Activated CD8-positive, alpha-beta memory T cell treated with anti-CD3 and anti-CD28 coated beads, Interleukin-2, amount 50 U/mL, for 24 hours (primary cell): ENCODE data around the gene EPB41L2.
A peak's percentile ranks its signal among the peaks of the same experiment; 100 is the strongest.
"Not testable (repeated sequence)": the region's sequence is repeated elsewhere in the genome, so short reads cannot be mapped to it uniquely, and the experiment has no call there.

Source experiments
- DNase-seq: peaks from one replicate; pipeline ENCODE4 v3.0.0-alpha.2; 2020; ENCODE audit errors: extremely low read depth

The EPB41L2 gene

DNA sequence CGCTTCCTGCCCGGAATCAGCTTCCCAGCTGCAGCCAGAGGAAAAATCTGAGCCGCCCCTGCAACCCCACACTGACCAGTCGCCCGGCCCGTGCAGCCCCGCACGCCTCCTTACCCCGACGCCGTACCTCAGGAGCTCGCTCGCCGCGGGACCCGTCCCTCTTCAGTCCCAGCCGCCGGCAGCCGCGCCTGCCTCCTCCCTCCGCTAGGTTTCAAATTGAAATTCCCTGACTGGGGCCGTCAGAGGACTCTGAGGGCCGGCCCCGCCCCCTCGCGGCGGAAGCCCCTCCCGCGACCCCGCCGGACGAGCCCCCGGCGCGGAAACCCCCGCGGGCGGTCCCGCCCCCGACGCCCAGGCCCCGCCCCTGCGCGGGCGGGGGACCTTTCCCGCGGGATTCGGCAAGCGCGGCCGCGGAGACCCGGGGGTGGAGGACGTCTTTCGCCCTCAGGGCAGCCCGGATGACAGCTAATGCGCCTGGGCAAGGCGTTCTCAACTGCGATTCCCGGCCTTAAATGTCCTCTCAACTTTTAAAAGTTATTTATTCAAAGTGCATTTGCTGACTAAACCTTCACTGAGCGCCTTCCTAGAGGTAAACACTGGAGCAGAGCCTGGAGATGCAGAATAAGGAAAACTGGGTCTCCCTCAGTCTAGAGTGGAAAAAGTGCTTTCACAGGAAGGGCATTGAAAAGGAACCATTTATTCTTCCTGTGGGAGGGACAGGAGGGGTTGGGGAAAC lies at the start of gene EPB41L2:
Gene EPB41L2, minus strand, starts transcription at position 218 of the 736 bp plus-strand sequence. CDS start 106,760 bp downstream, outside the sequence.
- DNase-seq: peak; percentile 25

- DNase-seq: no peak
These were observed 49.2 kb upstream of the EPB41L2 start for GRCh38 chr6:131112249-131112648.

DNA sequence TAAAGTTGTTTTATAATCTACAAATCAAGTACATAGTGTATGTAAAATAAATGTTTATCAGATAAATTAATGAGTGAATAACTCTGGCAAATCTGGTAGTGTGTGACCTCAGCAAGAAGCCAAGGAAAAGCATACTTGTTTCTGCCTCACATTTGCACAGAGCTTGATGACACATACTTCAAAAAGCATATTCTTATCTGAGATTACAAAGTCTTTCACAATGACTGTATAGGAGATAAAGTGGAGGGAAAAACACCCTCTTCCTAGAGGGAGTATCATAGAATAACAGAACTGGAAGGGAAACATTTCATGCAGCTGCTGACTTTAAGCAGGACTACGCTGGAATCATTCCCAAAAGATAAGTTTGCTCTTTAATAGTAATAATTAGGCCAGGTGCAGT lies 44.1 kb upstream of the EPB41L2 start:
- no peak for DNase-seq

GRCh38 chr6:131103901-131104300 lies 40.9 kb upstream of the EPB41L2 start:
- no peak for DNase-seq

DNA sequence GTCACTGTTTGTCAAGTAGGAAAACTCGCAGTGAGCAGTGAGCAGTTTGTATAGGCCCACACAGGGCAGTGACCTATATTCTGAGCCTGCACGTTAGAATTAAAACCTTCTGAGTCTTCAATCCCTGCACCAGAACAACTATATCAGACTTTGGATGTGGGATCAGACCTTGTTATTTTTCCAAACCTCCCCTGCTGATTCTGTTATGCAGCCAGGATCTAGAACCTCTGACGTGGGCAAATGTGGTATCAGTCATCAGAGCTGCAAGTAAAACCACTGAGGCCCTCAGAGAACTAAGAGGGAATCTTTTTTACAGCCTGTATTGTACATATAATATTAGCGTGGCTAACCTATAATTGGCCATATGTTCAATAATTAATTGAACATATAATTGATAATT lies 40.3 kb upstream of the EPB41L2 start:
- no peak for DNase-seq

DNA sequence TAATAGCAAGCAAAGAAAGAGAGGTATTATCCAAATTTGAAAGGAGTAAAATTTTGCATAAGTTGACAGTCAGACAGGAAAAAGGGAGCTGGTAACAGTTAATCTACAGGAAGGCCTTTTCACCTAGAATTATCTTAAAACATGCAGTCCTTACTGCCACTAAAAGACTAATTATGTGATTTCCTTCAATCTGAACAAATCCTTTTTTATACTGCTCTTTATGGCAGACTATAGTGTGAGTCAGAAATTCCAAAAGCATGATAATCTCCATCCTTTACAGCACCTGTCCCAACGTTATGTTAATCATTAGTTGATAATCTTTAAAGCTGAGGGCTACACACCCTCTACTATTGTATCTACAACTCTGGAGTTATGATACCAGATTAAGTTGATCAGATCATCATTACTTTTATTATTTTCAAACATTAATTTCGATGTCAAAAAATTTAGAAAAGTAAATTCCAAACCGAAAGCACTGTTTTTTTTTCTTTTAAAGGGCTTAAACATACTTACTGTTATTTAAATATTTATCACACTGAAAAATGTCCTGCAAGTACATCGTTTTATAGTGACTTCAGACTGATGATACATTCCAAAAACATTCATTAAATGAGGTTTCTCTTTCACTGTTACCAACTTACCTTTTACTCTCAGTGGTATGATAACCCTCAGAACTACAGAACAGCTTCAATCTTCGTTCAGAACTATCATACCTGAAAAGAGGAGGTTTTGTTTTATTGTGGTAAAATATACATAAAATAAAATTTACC lies 39.1 kb upstream of the EPB41L2 start:
- DNase-seq: no peak

DNA sequence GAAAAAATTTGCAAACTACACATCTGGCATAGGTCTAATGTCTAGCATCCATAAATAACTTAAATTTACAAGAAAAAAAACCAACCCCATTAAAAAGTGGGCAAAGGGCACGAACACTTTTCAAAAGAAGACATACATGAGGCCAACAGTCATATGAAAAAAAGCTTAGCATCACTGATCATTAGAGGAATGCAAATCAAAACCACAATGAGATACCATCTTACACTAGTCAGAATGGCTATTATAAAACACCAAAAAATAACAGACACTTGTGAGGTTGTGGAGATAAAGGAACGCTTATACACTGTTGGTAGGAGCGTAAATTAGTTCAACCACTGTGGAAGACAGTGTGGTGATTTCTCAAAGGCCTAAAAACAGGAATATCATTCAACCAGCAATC lies 33.7 kb upstream of the EPB41L2 start:
- DNase-seq: no peak

- DNase-seq: no peak
These were observed 30.3 kb upstream of the EPB41L2 start for GRCh38 chr6:131093334-131093733.

GRCh38 chr6:131091944-131092343 lies 28.9 kb upstream of the EPB41L2 start:
- not testable (repeated sequence) for DNase-seq

DNA sequence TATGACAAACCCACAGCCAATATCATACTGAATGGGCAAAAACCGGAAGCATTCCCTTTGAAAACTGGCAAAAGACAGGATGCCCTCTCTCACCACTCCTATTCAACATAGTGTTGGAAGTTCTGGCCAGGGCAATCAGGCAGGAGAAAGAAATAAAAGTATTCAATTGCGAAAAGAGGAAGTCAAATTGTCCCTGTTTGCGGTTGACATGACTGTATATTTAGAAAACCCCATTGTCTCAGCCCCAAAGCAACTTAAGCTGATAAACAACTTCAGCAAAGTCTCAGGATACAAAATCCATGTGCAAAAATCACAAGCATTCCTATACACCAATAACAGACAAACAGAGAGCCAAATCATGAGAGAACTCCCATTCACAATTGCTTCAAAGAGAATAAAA lies 27.3 kb upstream of the EPB41L2 start:
- not testable (repeated sequence) for DNase-seq

- DNase-seq: no peak
These were observed 21.9 kb upstream of the EPB41L2 start for GRCh38 chr6:131084982-131085381.

- DNase-seq: no peak
These were observed 20.6 kb upstream of the EPB41L2 start for GRCh38 chr6:131083687-131084086.

GRCh38 chr6:131082335-131082734 lies 19.3 kb upstream of the EPB41L2 start:
- DNase-seq: no peak

- no peak for DNase-seq
These were observed 17.0 kb upstream of the EPB41L2 start for GRCh38 chr6:131080084-131080483.

DNA sequence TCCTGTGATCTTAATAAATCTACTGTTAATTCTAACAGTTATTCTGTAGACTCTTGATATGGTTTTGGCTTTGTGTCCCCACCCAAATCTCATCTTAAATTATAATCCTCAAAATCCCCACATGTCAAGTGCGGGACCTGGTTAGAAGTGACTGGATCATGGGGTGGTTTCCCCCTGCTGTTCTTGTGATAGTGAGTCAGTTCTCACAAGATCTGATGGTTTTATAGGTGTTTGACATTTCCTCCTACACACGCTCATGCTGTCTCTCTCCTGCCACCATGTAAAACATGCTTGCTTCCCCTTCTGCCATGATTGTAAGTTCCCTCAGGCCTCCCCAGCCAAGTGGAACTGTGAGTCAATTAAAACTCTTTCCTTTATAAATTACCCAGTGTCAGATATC lies 10.5 kb upstream of the EPB41L2 start:
- no peak for DNase-seq

DNA sequence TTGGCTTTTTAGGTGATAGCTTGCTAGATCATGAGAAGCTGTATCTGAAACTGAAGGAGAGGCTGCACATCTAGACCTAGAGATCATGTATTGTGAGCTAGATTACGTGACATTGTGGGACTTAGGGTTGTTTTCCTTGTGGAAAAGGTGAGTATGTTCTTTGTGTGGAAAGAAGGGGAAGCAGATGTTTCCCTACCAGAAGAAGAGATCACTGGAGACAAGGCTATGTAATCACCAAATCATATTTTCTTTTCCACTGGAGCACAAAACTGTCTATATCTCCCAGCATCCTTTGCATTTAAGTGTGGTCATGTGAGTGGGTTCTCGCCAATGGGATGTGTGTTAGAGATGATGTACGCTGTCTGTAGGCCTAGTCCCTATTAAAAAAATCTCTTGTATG lies 7.0 kb upstream of the EPB41L2 start:
- no peak for DNase-seq

DNA sequence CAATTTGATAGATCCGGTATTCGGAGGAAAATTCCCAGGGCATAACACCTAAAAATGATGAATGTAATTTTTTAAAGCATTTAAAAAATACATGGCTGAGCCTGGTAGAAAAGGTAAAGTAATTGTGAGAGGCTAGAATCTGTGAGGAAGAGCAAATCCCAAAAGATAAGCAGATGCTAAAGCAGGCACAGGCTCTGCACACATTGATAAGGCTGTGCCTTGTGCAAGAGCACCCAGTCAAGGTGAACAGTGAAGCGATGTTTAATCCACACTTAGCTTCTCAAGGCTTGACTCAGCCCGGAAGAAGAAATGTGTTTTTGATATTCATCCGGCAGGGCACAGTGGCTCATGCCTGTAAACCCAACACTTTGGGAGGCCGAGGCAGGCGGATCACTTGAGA lies 5.1 kb upstream of the EPB41L2 start:
- DNase-seq: no peak

DNA sequence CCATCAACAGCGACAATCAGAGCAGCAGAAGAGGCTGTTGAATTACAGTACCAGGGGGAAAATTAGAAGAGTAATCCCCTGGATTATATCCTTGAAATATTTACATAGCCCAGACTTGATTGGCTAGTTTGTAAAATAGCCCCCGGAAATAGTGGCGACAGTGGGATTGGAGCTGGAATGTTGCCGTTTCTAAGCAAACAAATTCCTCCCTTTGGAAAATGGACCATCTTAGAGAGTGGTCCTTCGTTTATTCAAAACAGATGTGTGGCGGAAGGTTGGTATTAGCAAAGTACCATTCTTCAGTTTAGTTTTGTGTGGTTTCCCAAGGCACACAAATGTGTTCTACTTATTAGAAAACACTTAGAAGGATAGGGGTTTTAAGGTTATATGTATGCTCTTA lies 4.5 kb upstream of the EPB41L2 start:
- no peak for DNase-seq

GRCh38 chr6:131065824-131066171 lies 2.8 kb upstream of the EPB41L2 start:
- no peak for DNase-seq

GRCh38 chr6:131065112-131065823 lies 2.2 kb upstream of the EPB41L2 start:
- no peak for DNase-seq

GRCh38 chr6:131063764-131064272 lies 773 bp upstream of the EPB41L2 start:
- DNase-seq: no peak

DNA sequence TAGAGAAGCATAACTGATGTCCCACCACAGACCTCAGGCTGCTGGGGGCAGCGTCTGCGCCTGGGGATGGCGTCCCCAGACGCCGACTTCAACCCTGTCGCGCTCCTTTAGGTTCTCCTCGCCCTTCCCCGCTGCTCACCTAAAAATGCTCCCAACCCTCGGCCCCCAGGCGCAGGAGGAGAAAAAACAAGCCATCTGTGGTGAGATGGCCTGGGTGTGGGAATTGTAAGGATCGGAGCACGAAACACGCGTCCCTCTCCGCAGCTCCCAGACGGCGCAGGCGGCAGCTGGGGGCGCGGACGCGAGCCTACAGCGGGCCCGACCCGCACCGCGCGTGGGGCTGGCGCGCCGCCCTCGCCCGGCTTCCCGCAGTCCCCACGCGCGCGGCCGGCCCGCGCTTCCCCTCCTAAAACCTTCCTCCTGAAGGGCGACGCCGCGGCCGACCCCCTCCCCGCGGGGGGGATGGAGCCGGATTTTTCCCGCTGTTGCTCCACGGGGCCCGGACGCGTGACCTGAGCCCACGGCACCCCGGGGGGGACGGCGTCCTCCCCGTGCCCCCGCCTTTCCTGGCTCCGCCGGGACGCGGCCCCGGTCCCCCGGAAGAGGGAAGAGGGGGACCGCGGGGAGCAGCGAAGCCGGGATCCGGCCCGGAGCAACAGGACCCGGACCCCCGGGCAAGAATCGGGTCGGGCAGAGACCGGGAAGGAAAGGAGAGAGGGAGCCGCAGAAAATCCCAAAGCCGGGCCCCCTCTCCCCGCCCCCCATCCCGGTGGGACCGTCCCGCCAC lies 611 bp downstream of the EPB41L2 start:
- no peak for DNase-seq
